Progenitor cell of endocrine pancreas (in vitro differentiated cells): Measurements from ENCODE around the gene NCCRP1. TPM values are rescaled to one million over a fixed set of nuclear protein-coding genes. Genes with fewer than 3 reads are reported as not detected.
A peak's percentile ranks its signal among the peaks of the same experiment; 100 is the strongest.

Source experiments
- DNase-seq: peaks from one replicate; pipeline ENCODE4 v3.0.0; 2021; ENCODE audit warnings: low spot score; ENCODE audit not compliant: unreplicated experiment
- H3K27ac Mint-ChIP-seq: 2 replicates; pipeline ENCODE4 v1.8.0; 2021; ENCODE audit warnings: mild to moderate bottlenecking, moderate library complexity, mixed read lengths
- H3K27me3 Mint-ChIP-seq: 2 replicates; pipeline ENCODE4 v1.8.0; 2021; ENCODE audit warnings: mixed read lengths
- H3K36me3 Mint-ChIP-seq: 2 replicates; pipeline ENCODE4 v1.8.0; 2022; ENCODE audit warnings: mixed read lengths; ENCODE audit not compliant: insufficient read depth
- H3K4me1 Mint-ChIP-seq: 2 replicates; pipeline ENCODE4 v1.8.0; 2021; ENCODE audit warnings: low read depth, mixed read lengths
- H3K4me3 Mint-ChIP-seq: 2 replicates; pipeline ENCODE4 v1.8.0; 2021; ENCODE audit warnings: low read depth, mild to moderate bottlenecking, moderate library complexity, mixed read lengths
- H3K9me3 Mint-ChIP-seq: 2 replicates; pipeline ENCODE4 v1.8.0; 2021; ENCODE audit warnings: low read depth, mixed read lengths
- total RNA-seq: library from RNA; stranded (reverse); gene quantifications from 2 replicates; pipeline ENCODE4 v1.2.1, GENCODE V29; 2021
- TF ChIP-seq, protein P1 (sequence below): fragments of 200-600 bp; sonication (generic); IDR thresholded peaks from one replicate; pipeline ENCODE4 v1.5.0; 2021; ENCODE audit warnings: antibody characterized with exemption, mild to moderate bottlenecking; ENCODE audit not compliant: unreplicated experiment

The NCCRP1 gene
- total RNA-seq, 1 donor from 2014 or later: 0.93 TPM

DNA sequence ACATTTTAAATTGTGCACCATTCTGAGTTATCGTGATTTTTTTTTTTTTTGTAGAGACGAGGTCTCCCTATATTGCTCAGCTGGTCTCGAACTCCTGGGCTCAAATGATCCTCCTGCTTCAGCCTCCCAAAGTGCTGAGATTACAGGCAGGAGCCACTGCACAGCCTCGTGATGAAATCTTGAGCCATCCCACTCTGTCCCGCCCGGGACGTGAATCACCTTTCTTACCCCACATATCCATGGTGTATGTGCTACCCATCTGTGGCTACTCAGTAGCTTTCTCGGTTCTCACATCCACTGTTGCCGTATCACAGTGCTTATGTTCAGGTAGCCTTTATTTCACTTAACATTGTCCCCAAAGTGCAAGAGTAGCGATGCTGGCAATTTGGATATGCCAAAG is 44.7 kb upstream of the NCCRP1 start:
- no peak for DNase-seq
- Mint-ChIP-seq H3K4me3 (no peak overlapping the region), H3K9me3 (peaks cover 4% of the 10 kb centered on the region), H3K27me3 (no peaks in the 10 kb centered on the region), H3K4me1 (peaks cover 26% of the 10 kb centered on the region), H3K36me3 (peaks cover 18% of the 10 kb centered on the region), H3K27ac (no peak overlapping the region)
- TF ChIP-seq, protein P1, sequence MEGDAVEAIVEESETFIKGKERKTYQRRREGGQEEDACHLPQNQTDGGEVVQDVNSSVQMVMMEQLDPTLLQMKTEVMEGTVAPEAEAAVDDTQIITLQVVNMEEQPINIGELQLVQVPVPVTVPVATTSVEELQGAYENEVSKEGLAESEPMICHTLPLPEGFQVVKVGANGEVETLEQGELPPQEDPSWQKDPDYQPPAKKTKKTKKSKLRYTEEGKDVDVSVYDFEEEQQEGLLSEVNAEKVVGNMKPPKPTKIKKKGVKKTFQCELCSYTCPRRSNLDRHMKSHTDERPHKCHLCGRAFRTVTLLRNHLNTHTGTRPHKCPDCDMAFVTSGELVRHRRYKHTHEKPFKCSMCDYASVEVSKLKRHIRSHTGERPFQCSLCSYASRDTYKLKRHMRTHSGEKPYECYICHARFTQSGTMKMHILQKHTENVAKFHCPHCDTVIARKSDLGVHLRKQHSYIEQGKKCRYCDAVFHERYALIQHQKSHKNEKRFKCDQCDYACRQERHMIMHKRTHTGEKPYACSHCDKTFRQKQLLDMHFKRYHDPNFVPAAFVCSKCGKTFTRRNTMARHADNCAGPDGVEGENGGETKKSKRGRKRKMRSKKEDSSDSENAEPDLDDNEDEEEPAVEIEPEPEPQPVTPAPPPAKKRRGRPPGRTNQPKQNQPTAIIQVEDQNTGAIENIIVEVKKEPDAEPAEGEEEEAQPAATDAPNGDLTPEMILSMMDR: no peak

DNA sequence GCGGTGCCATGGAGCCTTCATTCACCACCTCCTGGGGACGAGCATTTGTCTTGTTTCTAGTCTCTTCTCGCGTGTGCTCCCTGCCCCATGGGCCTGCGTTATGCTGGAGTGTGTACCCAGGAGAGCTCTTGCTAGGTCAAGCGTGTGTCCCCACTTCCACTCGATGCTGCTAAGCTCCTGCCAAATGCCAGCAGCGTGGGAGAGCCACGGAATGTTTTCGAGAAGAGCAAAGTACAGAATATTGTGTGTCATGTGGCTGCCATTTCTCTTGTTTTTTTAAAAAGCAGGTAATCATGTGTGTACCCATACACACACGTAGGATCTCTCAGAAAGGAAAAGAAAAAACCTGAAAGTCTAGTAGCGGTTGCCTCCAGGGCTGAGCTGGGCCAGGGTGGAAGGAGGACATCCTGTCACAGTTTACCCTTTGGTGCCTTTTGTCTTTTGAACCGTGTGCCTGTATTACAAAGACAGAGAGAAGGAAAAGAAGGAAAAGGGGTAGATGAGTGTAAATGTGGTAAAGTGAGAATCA is 42.6 kb upstream of the NCCRP1 start:
- Mint-ChIP-seq H3K4me1 (peaks cover 45% of the 10 kb centered on the region), H3K36me3 (peaks cover 7% of the 10 kb centered on the region), H3K27ac (peak overlapping the region; percentile 71), H3K27me3 (no peaks in the 10 kb centered on the region), H3K9me3 (no peaks in the 10 kb centered on the region), H3K4me3 (no peak overlapping the region)
- no peak for DNase-seq
- TF ChIP-seq, protein P1: no peak

DNA sequence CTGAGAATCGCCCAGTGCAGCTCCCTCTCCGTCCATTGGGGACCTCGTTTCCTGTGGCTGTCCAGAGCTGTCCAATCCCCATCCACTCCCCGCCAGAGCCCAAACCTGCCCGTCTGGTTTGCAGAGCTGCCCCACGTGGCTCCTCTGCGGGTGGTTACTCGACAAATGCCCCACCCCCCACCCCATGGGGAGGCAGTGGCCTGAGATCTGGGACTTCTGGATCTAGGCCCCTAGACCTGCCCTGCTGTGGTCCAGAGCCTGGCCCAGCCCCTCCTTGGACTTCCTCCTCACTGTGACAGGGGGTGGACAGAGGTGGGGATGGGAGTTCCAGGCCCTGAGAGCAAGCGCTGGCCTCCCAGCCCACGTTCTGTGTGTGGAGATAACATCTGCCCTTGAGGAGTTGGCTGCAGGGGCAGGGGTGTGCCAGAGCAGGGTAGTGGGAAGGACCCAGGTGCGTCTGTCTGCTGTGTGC is 42.1 kb upstream of the NCCRP1 start:
- no peaks in the 10 kb centered on the region for H3K27me3 Mint-ChIP-seq
- H3K4me3 Mint-ChIP-seq: no peak overlapping the region
- peaks cover 6% of the 10 kb centered on the region for H3K36me3 Mint-ChIP-seq

DNA sequence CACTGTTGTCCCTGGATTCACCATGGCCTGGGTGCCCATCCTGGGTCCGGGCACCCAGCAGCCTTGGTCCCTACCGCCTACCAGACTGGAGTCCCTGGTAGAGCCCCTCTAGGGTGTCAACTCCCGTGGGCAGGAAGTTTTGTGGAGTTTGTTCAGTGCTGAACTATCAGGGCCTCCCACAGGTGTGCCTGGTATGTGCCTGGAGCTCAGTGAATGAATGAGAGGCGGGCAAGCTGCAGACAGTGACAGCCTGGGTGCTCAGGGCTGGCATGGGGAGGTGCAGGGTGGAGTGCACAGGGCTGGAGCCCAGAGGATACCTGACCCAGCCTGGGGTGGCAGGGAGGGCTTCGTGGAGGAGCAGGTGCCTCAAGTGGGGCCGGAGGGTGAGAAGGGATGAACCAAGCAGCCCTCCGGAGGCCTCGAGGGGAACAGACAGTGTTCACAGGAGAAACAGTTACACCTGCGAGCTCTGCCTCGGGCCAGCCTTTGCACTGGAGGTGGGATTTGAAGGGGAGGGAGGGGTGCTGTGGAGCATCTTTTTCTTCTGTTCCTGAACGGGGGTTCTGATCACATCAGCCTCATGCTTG is 41.6 kb upstream of the NCCRP1 start:
- peaks cover 49% of the 10 kb centered on the region for H3K4me1 Mint-ChIP-seq
- TF ChIP-seq, protein P1: no peak

More for the DNA sequence above, 42.1 kb upstream of the NCCRP1 start:
- H3K4me1 Mint-ChIP-seq: peaks cover 45% of the 10 kb centered on the region
- no peaks in the 10 kb centered on the region for H3K9me3 Mint-ChIP-seq
- TF ChIP-seq, protein P1: no peak
- H3K27ac Mint-ChIP-seq: peak overlapping the region; percentile 56
- no peak for DNase-seq

DNA sequence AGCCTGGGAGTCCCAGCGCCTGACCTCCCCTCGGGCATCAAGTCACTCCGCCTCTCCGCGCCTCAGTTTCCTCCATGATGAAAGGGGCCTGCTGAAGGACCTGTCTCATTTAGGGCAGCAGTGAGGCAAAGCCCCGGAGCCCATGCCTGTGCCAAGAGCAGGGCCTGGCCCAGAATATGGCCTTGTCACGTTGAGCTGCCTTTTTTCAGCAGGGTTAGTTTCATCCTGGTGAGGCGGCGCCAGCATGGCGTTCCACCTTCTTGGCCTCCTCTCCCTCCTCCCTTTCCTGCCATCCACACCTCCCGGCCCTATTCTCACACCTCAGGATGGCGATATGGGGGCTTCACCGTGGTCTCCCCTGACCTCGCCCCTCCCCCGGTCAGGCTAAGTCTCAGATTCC is 41.0 kb upstream of the NCCRP1 start:
- H3K27me3 Mint-ChIP-seq: no peaks in the 10 kb centered on the region
- peaks cover 6% of the 10 kb centered on the region for H3K36me3 Mint-ChIP-seq
- peaks cover 53% of the 10 kb centered on the region for H3K4me1 Mint-ChIP-seq
- no peaks in the 10 kb centered on the region for H3K9me3 Mint-ChIP-seq
- no peak overlapping the region for H3K27ac Mint-ChIP-seq
- TF ChIP-seq, protein P1: no peak
- DNase-seq: no peak
- no peak overlapping the region for H3K4me3 Mint-ChIP-seq

More for the DNA sequence above, 41.6 kb upstream of the NCCRP1 start:
- no peak overlapping the region for H3K4me3 Mint-ChIP-seq
- DNase-seq: no peak
- peak overlapping the region; percentile 59 for H3K27ac Mint-ChIP-seq
- peaks cover 6% of the 10 kb centered on the region for H3K36me3 Mint-ChIP-seq
- no peaks in the 10 kb centered on the region for H3K9me3 Mint-ChIP-seq
- no peaks in the 10 kb centered on the region for H3K27me3 Mint-ChIP-seq
